Measurements from ENCODE around the gene RAB8B.

The RAB8B gene

DNA sequence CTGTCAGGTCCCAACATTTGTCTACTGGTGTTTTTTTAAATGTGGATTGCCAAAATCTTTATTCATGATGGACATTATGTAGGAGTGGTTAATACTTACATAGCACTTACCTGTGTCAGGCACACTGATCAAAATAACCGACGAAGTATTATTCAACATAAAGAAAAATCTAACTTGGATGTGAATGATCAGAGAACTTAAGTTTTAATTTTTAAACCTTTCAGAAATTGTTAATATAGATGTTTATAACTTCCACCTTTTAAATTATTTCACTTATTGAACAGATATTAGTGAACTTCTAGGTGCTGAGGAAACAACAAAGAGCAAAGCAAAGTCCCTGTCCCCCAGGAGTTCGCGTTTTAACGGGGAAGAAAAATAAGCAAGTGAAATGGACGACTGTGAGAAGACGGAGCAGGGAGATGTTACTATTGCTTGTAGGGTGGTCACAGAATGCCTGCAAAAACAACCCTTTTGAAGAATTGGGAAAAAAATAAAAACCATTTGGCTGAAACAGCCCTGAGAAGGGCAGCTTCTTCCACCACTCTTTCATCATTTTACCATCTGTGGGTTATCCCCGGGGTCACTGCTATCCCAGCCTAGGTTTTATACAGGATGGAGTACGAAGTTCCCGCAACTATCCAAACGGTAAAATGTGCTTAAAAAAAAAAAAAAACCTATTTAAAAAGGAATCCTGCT is 87.1 kb downstream of the RAB8B start:
- peak overlapping the region; percentile 69 for H3K4me3 ChIP-seq (ENCODE audit: low read depth, low read length)
- TF ChIP-seq CTCF (IDR thresholded peaks at IDR 0.05; ENCODE audit: control insufficient read depth, extremely low read depth, insufficient read depth), result no peak
- no peak for DNase-seq (ENCODE audit: low read depth)

GRCh38 chr15:63277038-63277892 is 87.9 kb downstream of the RAB8B start, which contains the start of gene APH1B:
Gene APH1B, plus strand, starts transcription at chr15:63277605. Its CDS starts 19 bp downstream, at chr15:63277624.
- no peak for TF ChIP-seq CTCF (IDR thresholded peaks at IDR 0.05; ENCODE audit: control insufficient read depth, extremely low read depth, insufficient read depth)
- DNase-seq (ENCODE audit: low read depth), result peak; percentile 7
- peak within 1 kb of the TSS; percentile 69 for H3K4me3 ChIP-seq (ENCODE audit: low read depth, low read length)

GRCh38 chr15:63277893-63278456 is 88.6 kb downstream of the RAB8B start:
- no peak for DNase-seq (ENCODE audit: low read depth)
- TF ChIP-seq CTCF (IDR thresholded peaks at IDR 0.05; ENCODE audit: control insufficient read depth, extremely low read depth, insufficient read depth), result no peak

GRCh38 chr15:63283126-63283525 is 93.7 kb downstream of the RAB8B start:
- no peak overlapping the region for H3K4me3 ChIP-seq (ENCODE audit: low read depth, low read length)
- no peak for TF ChIP-seq CTCF (IDR thresholded peaks at IDR 0.05; ENCODE audit: control insufficient read depth, extremely low read depth, insufficient read depth)
- no peak for DNase-seq (ENCODE audit: low read depth)

More at GRCh38 chr15:63277893-63278456, 88.6 kb downstream of the RAB8B start:
- H3K4me3 ChIP-seq (ENCODE audit: low read depth, low read length), result peak overlapping the region; percentile 69

GRCh38 chr15:63284335-63284734 is 94.9 kb downstream of the RAB8B start:
- no peak for DNase-seq (ENCODE audit: low read depth)
- TF ChIP-seq CTCF (IDR thresholded peaks at IDR 0.05; ENCODE audit: control insufficient read depth, extremely low read depth, insufficient read depth), result no peak

GRCh38 chr15:63287109-63287508 is 97.7 kb downstream of the RAB8B start:
- H3K4me3 ChIP-seq (ENCODE audit: low read depth, low read length), result no peak overlapping the region
- DNase-seq (ENCODE audit: low read depth), result no peak
- no peak for TF ChIP-seq CTCF (IDR thresholded peaks at IDR 0.05; ENCODE audit: control insufficient read depth, extremely low read depth, insufficient read depth)

More at GRCh38 chr15:63284335-63284734, 94.9 kb downstream of the RAB8B start:
- H3K4me3 ChIP-seq (ENCODE audit: low read depth, low read length), result no peak overlapping the region
